Nephron progenitor cell (in vitro differentiated cells): ENCODE data around the gene ZNF675.
"Not testable (repeated sequence)": the region's sequence is repeated elsewhere in the genome, so short reads cannot be mapped to it uniquely, and the experiment has no call there.

ENCODE experiments used
- DNase-seq: peaks from one replicate; pipeline ENCODE4 v3.0.0; 2021
- H3K27ac Mint-ChIP-seq: 2 replicates; pipeline ENCODE4 v1.8.0; 2021; ENCODE audit warnings: mild to moderate bottlenecking, moderate library complexity, mixed read lengths
- H3K27me3 Mint-ChIP-seq: 2 replicates; pipeline ENCODE4 v1.8.0; 2021; ENCODE audit warnings: mild to moderate bottlenecking, low read depth, mixed read lengths; ENCODE audit not compliant: poor library complexity
- H3K36me3 Mint-ChIP-seq: 2 replicates; pipeline ENCODE4 v1.8.0; 2021; ENCODE audit warnings: low read depth, mixed read lengths
- H3K4me1 Mint-ChIP-seq: 2 replicates; pipeline ENCODE4 v1.8.0; 2021; ENCODE audit warnings: mixed read lengths
- H3K4me3 Mint-ChIP-seq: 2 replicates; pipeline ENCODE4 v1.8.0; 2021; ENCODE audit warnings: mild to moderate bottlenecking, moderate library complexity, mixed read lengths
- H3K9me3 Mint-ChIP-seq: 2 replicates; pipeline ENCODE4 v1.8.0; 2021; ENCODE audit warnings: mild to moderate bottlenecking, moderate library complexity, mixed read lengths
- CTCF ChIP-seq: fragments of 200-600 bp; sonication (generic); IDR thresholded peaks from 2 replicates; pipeline ENCODE4 v1.5.0; 2021; ENCODE audit warnings: antibody characterized with exemption

The ZNF675 gene

GRCh38 chr19:23706657-23707056 lies 19.6 kb upstream of the ZNF675 start:
- DNase-seq: no peak
- Mint-ChIP-seq H3K27ac (no peak overlapping the region), H3K27me3 (peaks cover 3% of the 10 kb centered on the region), H3K4me1 (no peaks in the 10 kb centered on the region), H3K4me3 (no peak overlapping the region), H3K9me3 (peaks cover 47% of the 10 kb centered on the region), H3K36me3 (no peaks in the 10 kb centered on the region)
- TF ChIP-seq CTCF: no peak

- H3K4me1 Mint-ChIP-seq: no peaks in the 10 kb centered on the region
- H3K27ac Mint-ChIP-seq: no peak overlapping the region
- no peak for TF ChIP-seq CTCF
- H3K27me3 Mint-ChIP-seq: peaks cover 6% of the 10 kb centered on the region
- no peaks in the 10 kb centered on the region for H3K36me3 Mint-ChIP-seq
- no peak for DNase-seq
- no peak overlapping the region for H3K4me3 Mint-ChIP-seq
- H3K9me3 Mint-ChIP-seq: peaks cover 80% of the 10 kb centered on the region
Observed at GRCh38 chr19:23699521-23699860, 12.5 kb upstream of the ZNF675 start.

DNA sequence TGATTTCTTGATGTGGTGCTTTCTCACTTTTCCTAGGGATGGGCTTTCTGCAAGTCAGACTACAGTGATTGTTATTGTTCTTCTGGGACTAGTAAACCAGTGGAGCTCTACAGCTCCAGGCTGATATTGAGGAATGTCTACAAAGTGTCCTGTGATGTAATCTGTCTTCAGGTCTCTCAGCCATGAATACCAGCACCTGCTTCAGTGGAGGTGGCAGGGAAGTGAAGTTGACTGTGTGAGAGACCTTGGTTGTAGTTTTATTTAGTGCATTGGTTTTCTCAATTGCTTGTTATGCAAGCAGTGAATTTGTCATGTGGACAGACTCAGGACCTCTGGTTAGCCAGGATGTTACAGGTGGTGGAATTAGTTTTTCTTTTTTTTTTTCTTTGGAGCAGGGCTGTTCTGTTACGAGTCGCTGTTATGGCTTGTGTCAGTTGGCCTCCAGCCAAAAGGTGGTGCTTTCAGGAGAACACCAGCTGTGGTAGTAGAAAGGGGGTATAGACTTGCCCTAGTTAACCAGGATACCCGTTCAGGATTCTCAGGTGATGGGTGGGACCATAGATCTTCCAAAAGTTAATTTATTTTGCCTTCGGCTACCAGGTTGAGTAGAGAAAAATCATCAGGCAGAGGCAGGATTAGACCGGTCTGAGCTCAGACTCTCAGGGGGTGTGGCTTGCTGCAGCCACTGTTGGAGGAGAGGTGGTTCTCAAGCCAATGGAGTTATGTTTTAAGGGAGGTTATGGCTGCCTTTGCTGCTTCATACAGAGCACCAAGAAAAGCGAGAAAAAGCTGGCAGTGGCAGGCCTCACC lies 11.9 kb upstream of the ZNF675 start:
- Mint-ChIP-seq H3K9me3 (peaks cover 81% of the 10 kb centered on the region), H3K36me3 (no peaks in the 10 kb centered on the region), H3K4me3 (no peak overlapping the region), H3K4me1 (no peaks in the 10 kb centered on the region), H3K27ac (no peak overlapping the region), H3K27me3 (peaks cover 6% of the 10 kb centered on the region)
- no peak for TF ChIP-seq CTCF
- DNase-seq: no peak

- not testable (repeated sequence) for H3K4me3 Mint-ChIP-seq, H3K36me3 Mint-ChIP-seq, H3K27ac Mint-ChIP-seq, H3K4me1 Mint-ChIP-seq, DNase-seq, H3K27me3 Mint-ChIP-seq
- H3K9me3 Mint-ChIP-seq: peaks cover 39% of the 10 kb centered on the region
Observed at GRCh38 chr19:23692937-23693336, 5.9 kb upstream of the ZNF675 start.

DNA sequence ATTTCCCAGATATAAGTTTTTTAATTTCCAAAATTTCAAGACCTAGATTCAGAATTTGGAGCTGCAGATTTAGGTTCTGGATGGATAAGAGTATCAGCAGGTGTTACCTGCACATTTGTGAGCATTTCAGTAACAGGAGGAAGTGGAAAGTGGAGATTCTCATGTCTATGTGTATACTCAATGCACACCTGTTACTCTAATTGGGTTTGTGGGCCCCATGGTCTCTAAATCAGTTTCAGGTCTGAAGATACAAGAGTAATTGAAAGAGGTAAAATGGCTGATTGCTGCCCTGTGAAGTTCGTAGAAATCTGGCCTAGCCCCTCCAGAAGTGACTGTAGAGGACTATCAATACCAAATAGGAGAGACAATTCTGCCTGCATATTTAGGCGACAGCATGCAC lies 13.9 kb downstream of the ZNF675 start:
- Mint-ChIP-seq H3K9me3 (peaks cover 98% of the 10 kb centered on the region), H3K4me1 (no peaks in the 10 kb centered on the region), H3K27ac (no peak overlapping the region), H3K27me3 (no peaks in the 10 kb centered on the region), H3K4me3 (no peak overlapping the region), H3K36me3 (peaks cover 98% of the 10 kb centered on the region)
- DNase-seq: no peak
- TF ChIP-seq CTCF: no peak

GRCh38 chr19:23668606-23669005 lies 18.4 kb downstream of the ZNF675 start:
- not testable (repeated sequence) for H3K27ac Mint-ChIP-seq, H3K27me3 Mint-ChIP-seq, H3K4me1 Mint-ChIP-seq, H3K4me3 Mint-ChIP-seq, DNase-seq
- peaks cover 98% of the 10 kb centered on the region for H3K9me3 Mint-ChIP-seq
- peaks cover 98% of the 10 kb centered on the region for H3K36me3 Mint-ChIP-seq
